ENCODE measurements around the gene GPS1. TPM values are rescaled to one million over a fixed set of nuclear protein-coding genes. Genes with fewer than 3 reads are reported as not detected.

The GPS1 gene
- total RNA-seq, 1 experiment from 2014 or later: 136 TPM

- DNase-seq (ENCODE audit: low read depth): no peak
Measured at GRCh38 chr17:82078433-82078832, 26.7 kb downstream of the GPS1 start.

- no peak for DNase-seq (ENCODE audit: low read depth)
Measured at GRCh38 chr17:82079001-82079677, 27.4 kb downstream of the GPS1 start.

GRCh38 chr17:82080048-82080788 is 28.5 kb downstream of the GPS1 start:
- no peak for DNase-seq (ENCODE audit: low read depth)

- DNase-seq (ENCODE audit: low read depth): no peak
Measured at GRCh38 chr17:82080789-82081464, 29.2 kb downstream of the GPS1 start.

- no peak for DNase-seq (ENCODE audit: low read depth)
Measured at GRCh38 chr17:82081546-82081945, 29.8 kb downstream of the GPS1 start.

- no peak for DNase-seq (ENCODE audit: low read depth)
Measured at GRCh38 chr17:82081966-82082365, 30.3 kb downstream of the GPS1 start.

GRCh38 chr17:82082456-82082855 is 30.8 kb downstream of the GPS1 start:
- no peak for DNase-seq (ENCODE audit: low read depth)

GRCh38 chr17:82083009-82083408 is 31.3 kb downstream of the GPS1 start:
- no peak for DNase-seq (ENCODE audit: low read depth)

GRCh38 chr17:82083533-82084359 is 32.0 kb downstream of the GPS1 start:
- no peak for DNase-seq (ENCODE audit: low read depth)

GRCh38 chr17:82084373-82085030 is 32.8 kb downstream of the GPS1 start:
- no peak for DNase-seq (ENCODE audit: low read depth)

- no peak for DNase-seq (ENCODE audit: low read depth)
Measured at GRCh38 chr17:82085031-82085861, 33.5 kb downstream of the GPS1 start.

- no peak for DNase-seq (ENCODE audit: low read depth)
Measured at GRCh38 chr17:82085931-82086764, 34.5 kb downstream of the GPS1 start.

GRCh38 chr17:82086941-82087906 is 35.5 kb downstream of the GPS1 start:
- DNase-seq (ENCODE audit: low read depth): no peak

GRCh38 chr17:82087961-82088837 is 36.5 kb downstream of the GPS1 start:
- no peak for DNase-seq (ENCODE audit: low read depth)

- no peak for DNase-seq (ENCODE audit: low read depth)
Measured at GRCh38 chr17:82088838-82089722, 37.4 kb downstream of the GPS1 start.
